GM12878 (cell line): Measurements from ENCODE around the gene ASTN1. TPM values are rescaled to one million over a fixed set of nuclear protein-coding genes. Genes with fewer than 3 reads are reported as not detected.

Source experiments
- ATAC-seq: fragments of 200-7000 bp; cut with Tn5 transposase; 3 replicates; pipeline ENCODE4 v1.9.1; 2020; ENCODE audit warnings: mild to moderate bottlenecking, moderate library complexity
- BruUV-seq: library from RNA; stranded (reverse); fragments of 400-500 nt; replicated peaks from 2 replicates; lab custom pipeline; 2021; lab: Mats Ljungman, UMichigan
- CTCF ChIA-PET: fragments of 300-600 bp; sonication (Branson Sonifier 250); formaldehyde crosslinking; extraction: SDS; loops from one replicate; lab custom pipeline; 2021; ENCODE audit warnings: inconsistent platforms; lab: Yijun Ruan, JAX
- POLR2A ChIA-PET: fragments of 350-600 bp; formaldehyde crosslinking; extraction: SDS; loops from one replicate; lab custom pipeline; 2021; ENCODE audit warnings: inconsistent platforms; lab: Charles Lee
- RAD21 ChIA-PET: fragments of 300-600 bp; sonication (Branson Sonifier 250); formaldehyde crosslinking; loops from one replicate; lab custom pipeline; 2023; ENCODE audit warnings: antibody characterized with exemption; ENCODE audit not compliant: unreplicated experiment; lab: Charles Lee
- SMC1A ChIA-PET: fragments of 300-600 bp; sonication (Branson Sonifier 250); formaldehyde crosslinking; loops from one replicate; lab custom pipeline; 2023; ENCODE audit not compliant: unreplicated experiment, uncharacterized antibody; lab: Charles Lee
- DNase-seq: peaks from one replicate; pipeline ENCODE4 v3.0.0-alpha.2; 2011; ENCODE audit warnings: low read depth, low spot score
- FAIRE-seq: peaks from 3 replicates; lab custom pipeline; 2011; peaks lifted over from hg19 to GRCh38; lab: Jason Lieb, UNC
- H2AFZ ChIP-seq: 2 replicates; pipeline ENCODE4 v1.6.0; 2011; ENCODE audit warnings: low read depth, low read length, control low read depth; ENCODE audit not compliant: control insufficient read depth
- H3K27ac ChIP-seq: 2 replicates; pipeline ENCODE4 v1.5.1; 2011; ENCODE audit warnings: control low read depth; ENCODE audit not compliant: control insufficient read depth, insufficient read depth
- H3K27me3 ChIP-seq, 2 experiments: replicated peaks in 1 of 2; 2 replicates each; pipeline versions ENCODE4 v1.6.0 to v1.6.1; 2011; ENCODE audit warnings: low read length in 1 of 2; ENCODE audit not compliant: control insufficient read depth in 2 of 2, insufficient read depth in 2 of 2
- H3K36me3 ChIP-seq, 2 experiments: 2 replicates each; pipeline ENCODE4 v1.5.1; 2011; ENCODE audit warnings: low read length in 1 of 2; ENCODE audit not compliant: control insufficient read depth in 2 of 2, insufficient read depth in 2 of 2
- H3K4me1 ChIP-seq: 2 replicates; pipeline ENCODE4 v1.6.1; 2011; ENCODE audit warnings: mild to moderate bottlenecking, low read length, moderate library complexity, mixed read lengths; ENCODE audit not compliant: control insufficient read depth, insufficient read depth
- H3K4me2 ChIP-seq: 2 replicates; pipeline ENCODE4 v1.6.0; 2011; ENCODE audit warnings: control low read depth; ENCODE audit not compliant: control insufficient read depth, insufficient read depth
- H3K4me3 ChIP-seq: fragments of 200-600 bp; sonication (generic); 2 replicates; pipeline ENCODE4 v1.5.1; 2016
- H3K79me2 ChIP-seq: 2 replicates; pipeline ENCODE4 v1.6.0; 2011; ENCODE audit warnings: low read length; ENCODE audit not compliant: control insufficient read depth, insufficient read depth
- H3K9ac ChIP-seq: 2 replicates; pipeline ENCODE4 v1.8.0; 2011; ENCODE audit warnings: low read length, control low read depth, mixed read lengths; ENCODE audit not compliant: control insufficient read depth, insufficient read depth
- H3K9me3 ChIP-seq: replicated peaks from 3 replicates; pipeline ENCODE4 v1.5.1; 2011; ENCODE audit warnings: mild to moderate bottlenecking, low read length; ENCODE audit not compliant: control insufficient read depth, insufficient read depth
- H4K20me1 ChIP-seq: 2 replicates; pipeline ENCODE4 v1.6.0; 2011; ENCODE audit not compliant: control insufficient read depth, insufficient read depth
- ASH2L ChIP-seq: fragments of 300-600, 200-600 bp; sonication (generic); IDR thresholded peaks from 2 replicates; pipeline ENCODE4 v1.6.1; 2017; ENCODE audit warnings: low read depth, mild to moderate bottlenecking, borderline replicate concordance
- ATF7 ChIP-seq: fragments of 450-650 bp; IDR thresholded peaks from 2 replicates; pipeline ENCODE4 v1.6.1; 2016; ENCODE audit warnings: low read depth, mild to moderate bottlenecking
- CBX5 ChIP-seq: sonication (generic); IDR thresholded peaks from 2 replicates; pipeline ENCODE4 v1.6.1; 2016; ENCODE audit warnings: low read depth, moderate library complexity, mild to moderate bottlenecking, inconsistent platforms
- HDAC6 ChIP-seq: fragments of 200-600 bp; sonication (generic); IDR thresholded peaks from one replicate; pipeline ENCODE4 v1.8.0; 2017; ENCODE audit warnings: antibody characterized with exemption; ENCODE audit not compliant: unreplicated experiment
- NFYB ChIP-seq: IDR thresholded peaks from 2 replicates; pipeline ENCODE4 v1.6.1; 2011; ENCODE audit warnings: low read depth, mild to moderate bottlenecking, low read length, improper control_type of control experiment, moderate library complexity; ENCODE audit not compliant: insufficient read depth
- POU2F2 ChIP-seq: IDR thresholded peaks from 3 replicates; pipeline ENCODE4 v1.6.1; 2011; ENCODE audit warnings: low read depth, mild to moderate bottlenecking, low read length, borderline replicate concordance
- TCF12 ChIP-seq: IDR thresholded peaks from 2 replicates; pipeline ENCODE4 v1.6.1; 2011; ENCODE audit warnings: low read depth, mild to moderate bottlenecking, low read length
- ZNF207 ChIP-seq: fragments of 450-650 bp; IDR thresholded peaks from 2 replicates; pipeline ENCODE4 v1.6.1; 2014; ENCODE audit warnings: antibody characterized with exemption, mild to moderate bottlenecking, borderline replicate concordance
- WGBS: methylation state at CpG from one replicate; pipeline ENCODE4 v1.1.6; 2016; ENCODE audit warnings: low lambda C conversion rate; ENCODE audit not compliant: insufficient replicate concordance, insufficient coverage; ENCODE audit errors: missing lambda C conversion rate; 5-methylcytosine and 5-hydroxymethylcytosine counted together
- in situ Hi-C: fragments of 300-500 bp; cut with MboI; formaldehyde crosslinking; loops from 9 replicates; pipeline ENCODE4 v1.14.3; 2018; ENCODE audit warnings: mixed read lengths
- intact Hi-C: fragments of 100-400 bp; cut with micrococcal nuclease; formaldehyde crosslinking; loops from one replicate; pipeline ENCODE4 v1.14.2; 2022; ENCODE audit not compliant: unreplicated experiment
- polyA plus RNA-seq, 11 experiments: library from polyadenylated mRNA; depleted of rRNA in 4 of 11; unstranded in 6 of 11; stranded (reverse) in 5 of 11; fragments of >200 nt; fragmentation: Nextera tagmentation in 4 of 11; fragmentation: Illumina TruSeq in 1 of 11; extraction: Ambion mirVana in 4 of 11; extraction: Trizol in 1 of 11; gene quantifications; 1 replicate in 1 of 11; 2 replicates in 10 of 11; pipeline versions ENCODE4 v1.2.1 to v1.2.3, GENCODE V29; 2011 to 2016; ENCODE audit warnings: inconsistent platforms in 2 of 11, missing spikeins in 2 of 11, low read depth in 1 of 11
- total RNA-seq, 4 experiments: library from RNA; depleted of rRNA in 3 of 4; stranded (reverse); fragments of >200 nt in 3 of 4; fragmentation: Illumina TruSeq in 1 of 4; extraction: Trizol in 1 of 4; gene quantifications; 2 replicates each; pipeline versions ENCODE4 v1.2.1 to v1.2.3, GENCODE V29; 2013 to 2021
- TF ChIP-seq, protein P1 (sequence below): IDR thresholded peaks from 2 replicates; pipeline ENCODE4 v1.6.1; 2012; ENCODE audit warnings: improper control_type of control experiment, low read depth, low read length; ENCODE audit not compliant: insufficient replicate concordance
- TF ChIP-seq, protein P2 (sequence below): fragments of 150-350 bp; IDR thresholded peaks from 2 replicates; pipeline ENCODE4 v1.6.1; 2014; ENCODE audit warnings: mild to moderate bottlenecking, low read depth, low read length
- TF ChIP-seq, protein P3 (sequence below): fragments of 450-650 bp; formaldehyde crosslinking; IDR thresholded peaks from 2 replicates; pipeline ENCODE4 v1.4.0; 2020; ENCODE audit warnings: mild to moderate bottlenecking, moderate library complexity

Gene ASTN1
- total and polyA plus RNA-seq, 10 of the 15 experiments (the other 5 are each of a cell fraction or from before 2014, with no cell fraction given): 0.04 TPM; not detected in 9

DNA sequence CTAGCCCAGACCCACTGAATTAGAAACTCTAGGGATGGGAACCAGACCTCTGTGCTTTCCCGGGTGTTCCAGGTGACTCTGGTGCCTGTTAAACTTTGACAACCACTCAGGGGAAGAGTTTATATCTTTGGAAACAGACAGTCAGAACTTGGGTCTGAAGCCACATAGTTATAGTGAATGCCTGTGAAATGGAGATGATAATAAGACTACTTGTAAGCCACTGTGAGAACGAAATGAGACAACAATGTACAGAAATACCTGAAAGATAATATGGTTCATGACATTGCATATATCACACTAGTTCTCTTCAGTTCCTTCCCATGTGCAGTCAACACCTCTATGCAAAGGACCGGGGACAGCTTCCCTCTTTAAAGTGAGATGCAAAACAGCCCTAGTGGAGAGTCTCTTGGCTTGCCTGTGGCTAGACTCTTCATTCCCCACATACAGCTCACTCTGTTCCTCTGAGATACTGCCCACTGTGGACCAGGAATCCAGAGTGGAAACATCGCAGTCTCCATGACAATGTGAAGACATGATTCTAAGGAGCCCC is 287.5 kb downstream of the ASTN1 start (continued):
- TF ChIP-seq, protein P1, sequence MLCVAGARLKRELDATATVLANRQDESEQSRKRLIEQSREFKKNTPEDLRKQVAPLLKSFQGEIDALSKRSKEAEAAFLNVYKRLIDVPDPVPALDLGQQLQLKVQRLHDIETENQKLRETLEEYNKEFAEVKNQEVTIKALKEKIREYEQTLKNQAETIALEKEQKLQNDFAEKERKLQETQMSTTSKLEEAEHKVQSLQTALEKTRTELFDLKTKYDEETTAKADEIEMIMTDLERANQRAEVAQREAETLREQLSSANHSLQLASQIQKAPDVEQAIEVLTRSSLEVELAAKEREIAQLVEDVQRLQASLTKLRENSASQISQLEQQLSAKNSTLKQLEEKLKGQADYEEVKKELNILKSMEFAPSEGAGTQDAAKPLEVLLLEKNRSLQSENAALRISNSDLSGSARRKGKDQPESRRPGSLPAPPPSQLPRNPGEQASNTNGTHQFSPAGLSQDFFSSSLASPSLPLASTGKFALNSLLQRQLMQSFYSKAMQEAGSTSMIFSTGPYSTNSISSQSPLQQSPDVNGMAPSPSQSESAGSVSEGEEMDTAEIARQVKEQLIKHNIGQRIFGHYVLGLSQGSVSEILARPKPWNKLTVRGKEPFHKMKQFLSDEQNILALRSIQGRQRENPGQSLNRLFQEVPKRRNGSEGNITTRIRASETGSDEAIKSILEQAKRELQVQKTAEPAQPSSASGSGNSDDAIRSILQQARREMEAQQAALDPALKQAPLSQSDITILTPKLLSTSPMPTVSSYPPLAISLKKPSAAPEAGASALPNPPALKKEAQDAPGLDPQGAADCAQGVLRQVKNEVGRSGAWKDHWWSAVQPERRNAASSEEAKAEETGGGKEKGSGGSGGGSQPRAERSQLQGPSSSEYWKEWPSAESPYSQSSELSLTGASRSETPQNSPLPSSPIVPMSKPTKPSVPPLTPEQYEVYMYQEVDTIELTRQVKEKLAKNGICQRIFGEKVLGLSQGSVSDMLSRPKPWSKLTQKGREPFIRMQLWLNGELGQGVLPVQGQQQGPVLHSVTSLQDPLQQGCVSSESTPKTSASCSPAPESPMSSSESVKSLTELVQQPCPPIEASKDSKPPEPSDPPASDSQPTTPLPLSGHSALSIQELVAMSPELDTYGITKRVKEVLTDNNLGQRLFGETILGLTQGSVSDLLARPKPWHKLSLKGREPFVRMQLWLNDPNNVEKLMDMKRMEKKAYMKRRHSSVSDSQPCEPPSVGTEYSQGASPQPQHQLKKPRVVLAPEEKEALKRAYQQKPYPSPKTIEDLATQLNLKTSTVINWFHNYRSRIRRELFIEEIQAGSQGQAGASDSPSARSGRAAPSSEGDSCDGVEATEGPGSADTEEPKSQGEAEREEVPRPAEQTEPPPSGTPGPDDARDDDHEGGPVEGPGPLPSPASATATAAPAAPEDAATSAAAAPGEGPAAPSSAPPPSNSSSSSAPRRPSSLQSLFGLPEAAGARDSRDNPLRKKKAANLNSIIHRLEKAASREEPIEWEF: no peak
- TF ChIP-seq CBX5: no peak

DNA sequence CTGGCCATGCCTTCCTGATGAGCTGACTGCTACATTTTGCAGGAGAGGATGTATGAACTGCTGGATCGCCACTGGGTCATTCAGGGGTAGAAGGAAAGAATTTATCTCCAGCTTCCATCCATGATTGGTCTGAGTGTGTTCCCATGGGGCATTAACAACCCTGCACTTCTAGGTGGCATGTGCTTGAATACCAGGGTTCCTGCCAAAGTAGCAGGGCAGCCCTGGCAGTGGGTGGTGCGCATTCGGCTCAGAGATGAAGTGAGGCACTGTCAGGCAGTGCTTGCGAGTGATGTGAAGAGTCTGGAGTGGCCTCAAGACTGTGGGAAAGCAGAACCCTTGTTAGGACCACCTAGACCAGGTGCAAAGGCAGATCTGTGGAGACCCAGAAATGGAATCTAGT is 294.9 kb downstream of the ASTN1 start:
- intact Hi-C loops: no loop called here
- H3K27ac ChIP-seq: no peak overlapping the region
- no peaks in the 10 kb centered on the region for H3K36me3 ChIP-seq
- BruUV-seq: no TSS peak
- H3K4me3 ChIP-seq: no peak overlapping the region
- 48% methylated on average over 4 of the region's 4 CpGs for WGBS
- FAIRE-seq: no peak
- RAD21 ChIA-PET: no interaction called here
- ATAC-seq: no peak
- no peaks in the 10 kb centered on the region for H3K27me3 ChIP-seq
- CTCF ChIA-PET: no interaction called here
- no peaks in the 10 kb centered on the region for H4K20me1 ChIP-seq
- H3K79me2 ChIP-seq: no peaks in the 10 kb centered on the region
- no peak for DNase-seq
- in situ Hi-C loops: no loop called here
- no peak overlapping the region for H3K4me2 ChIP-seq
- H2AFZ ChIP-seq: no peak overlapping the region
- H3K9me3 ChIP-seq: no peaks in the 10 kb centered on the region
- SMC1A ChIA-PET: no interaction called here
- POLR2A ChIA-PET: no interaction called here
- H3K9ac ChIP-seq: no peak overlapping the region
- H3K4me1 ChIP-seq: no peaks in the 10 kb centered on the region
- TF ChIP-seq ATF7 (no peak), ASH2L (no peak), ZNF207 (no peak), NFYB (no peak), HDAC6 (no peak), TCF12 (no peak), POU2F2 (no peak)
- TF ChIP-seq, protein P2, sequence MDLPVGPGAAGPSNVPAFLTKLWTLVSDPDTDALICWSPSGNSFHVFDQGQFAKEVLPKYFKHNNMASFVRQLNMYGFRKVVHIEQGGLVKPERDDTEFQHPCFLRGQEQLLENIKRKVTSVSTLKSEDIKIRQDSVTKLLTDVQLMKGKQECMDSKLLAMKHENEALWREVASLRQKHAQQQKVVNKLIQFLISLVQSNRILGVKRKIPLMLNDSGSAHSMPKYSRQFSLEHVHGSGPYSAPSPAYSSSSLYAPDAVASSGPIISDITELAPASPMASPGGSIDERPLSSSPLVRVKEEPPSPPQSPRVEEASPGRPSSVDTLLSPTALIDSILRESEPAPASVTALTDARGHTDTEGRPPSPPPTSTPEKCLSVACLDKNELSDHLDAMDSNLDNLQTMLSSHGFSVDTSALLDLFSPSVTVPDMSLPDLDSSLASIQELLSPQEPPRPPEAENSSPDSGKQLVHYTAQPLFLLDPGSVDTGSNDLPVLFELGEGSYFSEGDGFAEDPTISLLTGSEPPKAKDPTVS: no peak
- TF ChIP-seq, protein P3, sequence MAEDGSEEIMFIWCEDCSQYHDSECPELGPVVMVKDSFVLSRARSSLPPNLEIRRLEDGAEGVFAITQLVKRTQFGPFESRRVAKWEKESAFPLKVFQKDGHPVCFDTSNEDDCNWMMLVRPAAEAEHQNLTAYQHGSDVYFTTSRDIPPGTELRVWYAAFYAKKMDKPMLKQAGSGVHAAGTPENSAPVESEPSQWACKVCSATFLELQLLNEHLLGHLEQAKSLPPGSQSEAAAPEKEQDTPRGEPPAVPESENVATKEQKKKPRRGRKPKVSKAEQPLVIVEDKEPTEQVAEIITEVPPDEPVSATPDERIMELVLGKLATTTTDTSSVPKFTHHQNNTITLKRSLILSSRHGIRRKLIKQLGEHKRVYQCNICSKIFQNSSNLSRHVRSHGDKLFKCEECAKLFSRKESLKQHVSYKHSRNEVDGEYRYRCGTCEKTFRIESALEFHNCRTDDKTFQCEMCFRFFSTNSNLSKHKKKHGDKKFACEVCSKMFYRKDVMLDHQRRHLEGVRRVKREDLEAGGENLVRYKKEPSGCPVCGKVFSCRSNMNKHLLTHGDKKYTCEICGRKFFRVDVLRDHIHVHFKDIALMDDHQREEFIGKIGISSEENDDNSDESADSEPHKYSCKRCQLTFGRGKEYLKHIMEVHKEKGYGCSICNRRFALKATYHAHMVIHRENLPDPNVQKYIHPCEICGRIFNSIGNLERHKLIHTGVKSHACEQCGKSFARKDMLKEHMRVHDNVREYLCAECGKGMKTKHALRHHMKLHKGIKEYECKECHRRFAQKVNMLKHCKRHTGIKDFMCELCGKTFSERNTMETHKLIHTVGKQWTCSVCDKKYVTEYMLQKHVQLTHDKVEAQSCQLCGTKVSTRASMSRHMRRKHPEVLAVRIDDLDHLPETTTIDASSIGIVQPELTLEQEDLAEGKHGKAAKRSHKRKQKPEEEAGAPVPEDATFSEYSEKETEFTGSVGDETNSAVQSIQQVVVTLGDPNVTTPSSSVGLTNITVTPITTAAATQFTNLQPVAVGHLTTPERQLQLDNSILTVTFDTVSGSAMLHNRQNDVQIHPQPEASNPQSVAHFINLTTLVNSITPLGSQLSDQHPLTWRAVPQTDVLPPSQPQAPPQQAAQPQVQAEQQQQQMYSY (CRISPR knock-in tag): no peak
